Measurements from ENCODE around the gene EIF1.

DNA sequence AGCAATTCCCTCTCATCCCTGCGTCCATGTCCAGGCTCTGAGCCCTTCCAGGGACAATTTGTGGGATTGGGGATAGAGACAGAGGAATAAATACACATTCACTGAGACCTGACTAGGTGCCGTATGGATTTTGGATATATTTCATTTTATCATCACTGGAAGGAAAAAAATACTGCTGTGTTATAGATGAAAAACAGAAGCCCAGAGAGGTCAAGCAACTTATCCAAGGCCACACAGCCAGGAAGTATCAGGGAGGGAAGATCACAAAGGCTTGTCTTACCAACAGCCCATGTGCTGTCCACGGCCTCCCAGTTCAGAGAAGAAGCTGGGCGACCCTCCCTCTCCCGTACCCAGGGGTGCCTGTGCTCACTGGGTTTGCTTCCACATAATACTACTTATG lies 51.8 kb downstream of the EIF1 start:
- TF ChIP-seq EZH2 (optimal IDR thresholded peaks at IDR 0.05; ENCODE audit: low read depth, low read length) (no peak), CTCF (IDR thresholded peaks at IDR 0.05; ENCODE audit: low read length) (no peak)
